Activated naive CD4-positive, alpha-beta T cell treated with anti-CD3 and anti-CD28 coated beads, Interleukin-2, amount 50 U/mL, for 24 hours (primary cell): Measurements from ENCODE around the gene GPR15LG.
A peak's percentile ranks its signal among the peaks of the same experiment; 100 is the strongest.

ENCODE experiments used
- H3K27ac Mint-ChIP-seq: one replicate; pipeline ENCODE4 v1.8.0; 2021; ENCODE audit warnings: mild to moderate bottlenecking, mixed read lengths
- H3K27me3 Mint-ChIP-seq: one replicate; pipeline ENCODE4 v1.8.0; 2021; ENCODE audit warnings: mixed read lengths
- H3K36me3 Mint-ChIP-seq: one replicate; pipeline ENCODE4 v1.8.0; 2021; ENCODE audit warnings: mixed read lengths
- H3K4me1 Mint-ChIP-seq: one replicate; pipeline ENCODE4 v1.8.0; 2021; ENCODE audit warnings: mixed read lengths
- H3K4me3 Mint-ChIP-seq: one replicate; pipeline ENCODE4 v1.8.0; 2021; ENCODE audit warnings: mild to moderate bottlenecking, mixed read lengths
- H3K9me3 Mint-ChIP-seq: one replicate; pipeline ENCODE4 v1.8.0; 2021; ENCODE audit warnings: mixed read lengths

The GPR15LG gene

DNA sequence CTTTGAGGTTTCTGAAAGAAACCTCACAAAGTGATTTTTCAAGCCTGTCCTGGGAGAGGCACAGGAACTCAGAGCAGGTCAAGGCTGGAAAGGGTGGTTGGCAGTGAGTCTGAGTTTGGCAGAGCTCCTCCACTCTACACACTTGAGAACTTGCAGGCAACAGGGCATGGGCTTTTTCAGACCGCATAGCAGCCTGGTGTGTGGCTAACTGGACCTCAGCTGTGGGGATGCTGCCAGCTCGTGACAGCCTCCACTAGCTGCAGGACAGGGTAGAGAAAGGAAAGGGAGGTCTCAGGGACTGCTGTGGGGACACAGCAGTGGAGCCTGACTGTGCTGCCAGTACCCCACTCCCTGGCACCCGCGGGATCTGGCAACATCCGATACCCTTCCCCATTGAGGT lies 23.3 kb downstream of the GPR15LG start:
- no peaks in the 10 kb centered on the region for H3K36me3 Mint-ChIP-seq

DNA sequence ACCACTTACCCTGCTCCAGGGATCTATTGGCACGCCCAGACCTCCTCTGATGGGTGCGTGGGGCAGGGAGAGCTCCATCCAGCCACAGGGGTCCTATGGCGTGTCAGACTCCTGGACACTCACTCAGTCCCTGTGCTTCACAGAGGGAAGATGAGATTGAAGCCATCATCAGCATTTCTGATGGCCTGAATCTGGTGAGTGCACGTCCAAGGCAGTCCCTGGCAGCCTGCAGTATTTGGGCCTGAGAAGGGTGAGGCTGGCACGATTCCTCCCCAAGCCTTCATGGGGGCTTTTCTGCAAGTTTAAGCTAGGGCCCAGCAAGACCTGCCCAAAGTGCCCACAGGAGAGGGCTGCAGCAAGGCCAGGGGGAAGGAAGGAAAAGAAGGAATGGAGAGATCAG lies 24.0 kb downstream of the GPR15LG start:
- Mint-ChIP-seq H3K9me3 (no peaks in the 10 kb centered on the region), H3K27me3 (peaks cover 17% of the 10 kb centered on the region), H3K4me3 (no peak overlapping the region), H3K27ac (no peak overlapping the region), H3K36me3 (no peaks in the 10 kb centered on the region), H3K4me1 (peaks cover 7% of the 10 kb centered on the region)

More for the DNA sequence above, 23.3 kb downstream of the GPR15LG start:
- Mint-ChIP-seq H3K27me3 (peaks cover 20% of the 10 kb centered on the region), H3K4me3 (no peak overlapping the region), H3K9me3 (no peaks in the 10 kb centered on the region), H3K27ac (no peak overlapping the region), H3K4me1 (peaks cover 7% of the 10 kb centered on the region)

DNA sequence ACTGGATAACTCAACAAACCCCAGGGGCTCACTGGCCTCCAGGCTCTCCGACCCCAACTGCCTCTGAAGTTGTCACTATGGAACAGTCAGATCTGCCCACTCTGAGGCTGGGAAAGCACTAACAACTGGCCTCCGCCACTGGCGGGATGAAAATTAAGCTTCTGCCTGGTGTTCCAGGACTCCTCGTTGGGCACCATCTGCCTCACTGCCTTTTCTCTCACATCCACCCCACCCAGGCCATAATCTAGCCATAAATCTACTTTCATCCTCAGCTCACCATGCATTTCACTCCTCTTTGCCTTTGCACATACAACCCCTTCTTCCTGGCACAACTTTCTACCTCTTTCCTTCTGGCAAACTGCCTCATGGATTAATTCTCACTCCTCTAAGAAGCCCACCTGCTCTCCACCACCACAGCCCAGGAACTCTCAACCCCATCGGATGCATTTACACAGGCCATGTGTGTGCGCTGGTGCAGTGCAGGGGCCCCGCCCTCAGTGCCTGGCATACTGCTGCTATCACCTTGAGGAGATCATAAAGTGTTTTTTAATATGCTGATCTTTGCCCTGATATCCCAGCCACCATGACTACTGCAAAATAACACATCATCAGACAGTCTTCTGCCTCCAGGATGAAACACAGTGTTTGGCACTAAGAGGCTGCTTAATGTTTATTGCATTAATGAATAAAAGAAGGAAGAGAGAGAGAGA lies 24.8 kb downstream of the GPR15LG start:
- H3K27me3 Mint-ChIP-seq, result peaks cover 17% of the 10 kb centered on the region
- peaks cover 7% of the 10 kb centered on the region for H3K4me1 Mint-ChIP-seq
- H3K9me3 Mint-ChIP-seq, result no peaks in the 10 kb centered on the region
- no peak overlapping the region for H3K4me3 Mint-ChIP-seq
- no peak overlapping the region for H3K27ac Mint-ChIP-seq
- H3K36me3 Mint-ChIP-seq, result no peaks in the 10 kb centered on the region

DNA sequence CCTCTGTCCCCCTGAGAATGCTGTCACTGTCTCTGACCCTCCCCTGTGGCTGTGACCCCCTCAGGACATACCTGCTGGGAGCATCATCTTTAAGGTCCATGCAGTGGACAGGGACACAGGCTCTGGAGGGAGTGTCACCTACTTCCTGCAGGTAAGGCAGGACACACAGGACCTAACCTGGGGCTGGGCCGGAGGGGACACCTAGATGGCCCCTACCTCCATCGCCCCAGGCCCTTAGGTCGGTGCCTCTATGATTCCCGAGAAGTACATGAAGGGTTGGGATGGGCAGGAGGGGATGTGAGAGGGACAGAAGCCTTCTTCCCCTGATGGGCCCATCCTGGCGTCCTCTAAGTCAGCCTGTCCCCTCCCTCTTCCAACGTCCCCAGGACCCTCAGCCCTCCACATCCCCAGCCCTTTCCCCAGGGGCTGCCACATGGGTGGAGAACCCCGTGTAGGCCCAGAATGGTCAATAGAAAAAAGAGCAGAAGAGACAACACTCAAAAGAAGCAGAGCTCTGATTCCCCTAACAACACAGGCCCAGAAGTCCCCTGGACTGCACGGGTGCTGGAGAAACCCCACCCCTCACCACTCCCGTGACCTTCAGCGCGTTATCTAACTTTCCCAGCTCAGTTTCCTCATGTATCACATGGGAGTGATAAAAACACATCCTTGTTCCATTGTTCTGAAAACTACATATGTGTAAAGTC lies 27.1 kb downstream of the GPR15LG start:
- Mint-ChIP-seq H3K4me3 (no peak overlapping the region), H3K4me1 (peaks cover under 1% of the 10 kb centered on the region), H3K9me3 (no peaks in the 10 kb centered on the region), H3K27ac (no peak overlapping the region), H3K27me3 (peaks cover 13% of the 10 kb centered on the region), H3K36me3 (no peaks in the 10 kb centered on the region)

DNA sequence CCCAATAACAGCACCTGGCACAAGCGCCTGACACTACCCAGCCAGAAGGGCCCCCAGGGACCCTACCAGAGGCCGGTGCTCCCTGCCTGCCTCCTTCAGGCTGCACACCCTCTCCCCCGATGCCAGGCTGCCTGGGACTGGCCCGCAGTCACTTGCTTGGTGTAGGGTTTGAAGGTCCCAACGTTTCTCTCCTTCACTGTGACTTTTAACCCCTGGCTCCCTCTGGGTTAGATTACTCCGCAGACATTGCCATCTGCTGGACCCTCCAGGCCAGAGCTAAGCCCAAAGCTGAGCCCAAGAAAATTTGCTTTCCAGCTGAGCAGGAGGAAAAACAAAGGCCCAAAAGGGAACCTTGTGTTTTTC lies 27.6 kb downstream of the GPR15LG start:
- Mint-ChIP-seq H3K27ac (no peak overlapping the region), H3K36me3 (no peaks in the 10 kb centered on the region), H3K9me3 (no peaks in the 10 kb centered on the region), H3K27me3 (peaks cover 9% of the 10 kb centered on the region), H3K4me1 (no peaks in the 10 kb centered on the region), H3K4me3 (no peak overlapping the region)

DNA sequence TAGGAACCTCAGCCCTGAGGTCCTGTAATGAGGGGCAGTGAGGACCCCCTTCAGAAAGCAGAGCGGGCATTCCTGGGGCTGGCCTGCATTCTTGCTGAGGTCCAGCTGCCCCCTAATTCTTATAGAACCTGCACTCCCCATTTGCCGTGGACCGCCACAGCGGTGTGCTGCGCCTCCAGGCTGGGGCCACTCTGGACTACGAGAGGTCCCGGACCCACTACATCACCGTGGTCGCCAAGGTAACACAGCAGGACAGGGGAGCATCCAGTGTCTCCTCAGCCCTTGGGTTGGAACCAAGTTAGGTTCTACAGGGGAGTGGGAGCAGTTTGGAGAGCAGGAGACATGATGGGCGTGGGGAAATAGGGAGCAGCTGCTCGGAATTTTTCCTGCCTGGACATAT lies 28.1 kb downstream of the GPR15LG start:
- H3K27me3 Mint-ChIP-seq, result peaks cover 5% of the 10 kb centered on the region
- H3K4me1 Mint-ChIP-seq, result no peaks in the 10 kb centered on the region
- no peaks in the 10 kb centered on the region for H3K36me3 Mint-ChIP-seq
- no peaks in the 10 kb centered on the region for H3K9me3 Mint-ChIP-seq
- H3K4me3 Mint-ChIP-seq, result no peak overlapping the region
- no peak overlapping the region for H3K27ac Mint-ChIP-seq

DNA sequence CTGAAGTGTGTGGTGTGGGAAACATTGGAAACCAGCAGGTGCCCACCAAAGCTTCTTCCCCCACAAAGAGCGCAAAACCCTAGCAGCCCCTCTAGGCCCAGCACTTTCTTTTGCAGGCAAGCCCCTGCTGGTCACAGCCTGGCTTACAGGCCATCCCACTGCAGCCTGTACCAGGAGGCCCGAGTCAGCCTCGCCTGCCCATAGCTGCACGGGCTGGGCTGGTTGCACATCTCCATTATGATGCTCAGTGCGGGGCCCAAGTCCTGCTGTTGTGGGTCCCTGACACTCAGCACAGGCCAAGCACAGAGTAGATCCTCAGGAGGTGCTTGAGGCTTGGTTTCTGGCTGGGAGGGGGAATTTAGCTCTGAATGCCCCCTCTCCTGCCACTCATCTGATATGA lies 28.7 kb downstream of the GPR15LG start:
- Mint-ChIP-seq H3K9me3 (no peaks in the 10 kb centered on the region), H3K27me3 (peaks cover 5% of the 10 kb centered on the region), H3K4me1 (no peaks in the 10 kb centered on the region), H3K4me3 (no peak overlapping the region), H3K36me3 (no peaks in the 10 kb centered on the region), H3K27ac (no peak overlapping the region)

DNA sequence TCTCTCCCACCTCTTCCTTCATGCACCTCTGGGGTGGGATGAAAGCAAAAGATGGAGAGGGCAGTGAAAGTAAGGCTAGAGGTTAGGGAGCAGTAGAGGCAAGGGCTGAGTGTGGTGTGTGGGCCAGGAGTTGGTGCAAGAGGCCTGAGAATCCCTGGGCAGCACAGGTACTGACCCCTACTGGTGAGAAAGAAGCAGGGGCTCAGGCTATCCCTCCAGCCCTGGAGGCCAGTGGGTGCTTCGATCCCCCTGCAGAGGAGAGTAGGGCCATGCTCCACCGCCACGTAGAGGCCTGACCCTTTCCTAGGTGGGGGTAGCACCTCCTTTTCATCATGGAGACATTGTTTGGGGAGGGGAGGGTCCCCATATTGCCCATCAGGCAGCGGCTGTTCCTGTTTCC lies 30.5 kb downstream of the GPR15LG start:
- Mint-ChIP-seq H3K9me3 (no peaks in the 10 kb centered on the region), H3K27ac (no peak overlapping the region), H3K4me3 (no peak overlapping the region), H3K4me1 (no peaks in the 10 kb centered on the region), H3K36me3 (no peaks in the 10 kb centered on the region), H3K27me3 (no peaks in the 10 kb centered on the region)

DNA sequence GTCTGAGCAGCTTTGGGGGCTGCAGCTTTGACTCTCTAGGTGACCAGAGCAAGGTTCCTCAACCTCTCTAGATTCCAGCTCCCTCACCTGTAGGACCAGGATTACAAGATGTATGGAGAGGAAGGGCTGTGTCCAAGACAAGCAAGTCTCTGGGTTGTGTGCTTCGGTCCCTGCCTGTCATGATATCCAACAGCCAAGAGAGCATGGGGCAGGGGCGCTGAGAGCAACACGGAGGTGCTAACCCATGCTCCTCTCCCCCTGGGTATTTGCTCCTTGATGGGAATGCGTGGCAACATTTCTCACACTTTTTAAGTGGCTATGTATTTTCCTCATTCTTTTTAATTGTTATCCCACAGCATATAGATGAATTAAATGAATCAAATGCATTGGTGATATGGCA lies 31.0 kb downstream of the GPR15LG start:
- H3K4me1 Mint-ChIP-seq, result no peaks in the 10 kb centered on the region
- no peaks in the 10 kb centered on the region for H3K27me3 Mint-ChIP-seq
- no peak overlapping the region for H3K4me3 Mint-ChIP-seq
- no peak overlapping the region for H3K27ac Mint-ChIP-seq
- no peaks in the 10 kb centered on the region for H3K36me3 Mint-ChIP-seq
- H3K9me3 Mint-ChIP-seq, result no peaks in the 10 kb centered on the region

DNA sequence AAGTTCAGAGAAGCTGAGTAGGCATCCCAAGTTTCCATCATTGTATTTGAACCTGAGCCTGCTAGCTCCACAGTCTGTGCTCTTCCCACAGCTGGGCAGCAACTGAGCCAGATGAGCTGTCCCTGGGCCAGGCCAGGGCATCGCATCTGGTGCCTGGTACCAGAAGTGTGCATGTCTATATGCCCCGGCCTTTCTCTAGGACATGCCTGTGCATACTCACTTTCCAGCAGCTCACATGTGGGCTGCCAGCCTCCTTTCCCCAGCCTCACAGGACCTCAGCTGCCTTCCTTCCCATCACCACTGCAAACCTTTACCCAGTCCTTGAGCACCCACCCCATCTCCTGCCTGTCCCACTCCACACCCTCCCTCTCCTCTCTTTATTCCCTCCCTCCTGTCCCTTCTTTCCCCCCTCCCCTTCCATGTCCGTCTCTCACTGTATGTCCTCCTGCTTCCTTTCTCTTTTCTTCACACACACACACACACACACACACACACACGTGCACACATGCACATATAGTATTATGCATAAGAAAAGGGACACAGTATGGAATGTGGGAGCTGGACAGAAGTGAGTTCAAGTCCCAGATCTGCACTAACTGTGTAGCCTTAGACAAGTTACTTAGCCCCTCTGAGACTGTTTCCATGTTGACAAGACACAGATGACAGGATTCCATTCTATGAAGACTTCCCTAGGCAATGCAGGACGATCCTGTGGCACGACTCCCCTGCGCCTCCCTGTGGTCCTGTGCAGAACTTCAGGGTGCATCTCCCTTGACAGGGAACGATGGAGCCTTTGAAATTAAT lies 31.6 kb downstream of the GPR15LG start:
- no peaks in the 10 kb centered on the region for H3K9me3 Mint-ChIP-seq
- H3K36me3 Mint-ChIP-seq, result no peaks in the 10 kb centered on the region
- H3K4me1 Mint-ChIP-seq, result no peaks in the 10 kb centered on the region
- no peak overlapping the region for H3K4me3 Mint-ChIP-seq
- no peaks in the 10 kb centered on the region for H3K27me3 Mint-ChIP-seq
- H3K27ac Mint-ChIP-seq, result no peak overlapping the region

DNA sequence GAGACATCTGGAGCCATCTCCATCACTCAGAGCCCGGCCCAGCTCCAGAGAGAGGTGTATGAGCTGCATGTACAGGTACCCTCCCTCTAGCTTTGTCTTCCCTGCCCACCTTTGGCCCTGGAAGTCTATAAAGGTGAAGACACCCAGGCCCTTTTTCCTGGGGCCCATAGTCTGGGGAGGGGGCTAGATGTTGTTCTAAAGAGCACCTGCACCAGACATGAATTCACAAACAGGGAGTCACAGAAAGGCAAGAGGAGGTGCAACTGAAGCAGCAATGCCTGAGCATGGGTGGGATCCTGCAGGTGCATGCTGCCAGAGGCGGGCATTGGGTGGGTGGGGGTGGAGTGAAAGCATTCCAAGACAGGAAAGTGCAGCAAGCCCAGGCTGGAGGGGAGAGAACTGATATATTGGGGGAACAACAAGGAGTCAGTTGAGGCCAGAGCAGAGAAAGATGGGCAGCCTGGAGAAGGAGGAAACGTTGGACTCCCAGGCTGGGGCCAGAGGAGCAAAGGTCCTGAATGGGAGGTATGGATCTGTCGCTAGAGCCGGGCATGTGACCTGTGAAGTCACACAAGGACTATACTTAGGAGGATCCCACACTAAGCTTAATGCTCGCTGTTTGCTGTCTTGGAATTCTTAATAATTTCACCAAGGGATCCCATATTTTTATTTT lies 32.4 kb downstream of the GPR15LG start:
- Mint-ChIP-seq H3K27ac (no peak overlapping the region), H3K4me3 (no peak overlapping the region), H3K4me1 (no peaks in the 10 kb centered on the region), H3K9me3 (no peaks in the 10 kb centered on the region), H3K36me3 (no peaks in the 10 kb centered on the region), H3K27me3 (peaks cover 1% of the 10 kb centered on the region)

DNA sequence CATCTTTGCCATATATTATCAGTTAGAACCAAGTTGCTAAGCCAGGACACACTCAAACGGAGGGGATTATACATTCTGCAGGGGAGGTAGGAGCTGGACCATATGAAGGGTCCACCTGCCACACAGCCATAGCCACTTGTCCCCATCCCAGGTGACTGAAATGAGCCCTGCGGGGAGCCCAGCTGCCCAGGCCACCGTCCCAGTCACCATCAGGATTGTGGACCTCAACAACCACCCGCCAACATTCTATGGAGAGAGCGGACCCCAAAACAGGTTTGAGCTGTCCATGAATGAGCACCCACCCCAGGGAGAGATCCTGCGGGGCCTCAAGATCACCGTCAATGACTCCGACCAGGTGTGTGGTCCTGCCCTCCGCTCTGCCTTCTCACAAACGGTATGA lies 34.4 kb downstream of the GPR15LG start:
- Mint-ChIP-seq H3K27me3 (peaks cover 1% of the 10 kb centered on the region), H3K27ac (no peak overlapping the region), H3K9me3 (no peaks in the 10 kb centered on the region), H3K36me3 (no peaks in the 10 kb centered on the region), H3K4me1 (no peaks in the 10 kb centered on the region), H3K4me3 (no peak overlapping the region)

DNA sequence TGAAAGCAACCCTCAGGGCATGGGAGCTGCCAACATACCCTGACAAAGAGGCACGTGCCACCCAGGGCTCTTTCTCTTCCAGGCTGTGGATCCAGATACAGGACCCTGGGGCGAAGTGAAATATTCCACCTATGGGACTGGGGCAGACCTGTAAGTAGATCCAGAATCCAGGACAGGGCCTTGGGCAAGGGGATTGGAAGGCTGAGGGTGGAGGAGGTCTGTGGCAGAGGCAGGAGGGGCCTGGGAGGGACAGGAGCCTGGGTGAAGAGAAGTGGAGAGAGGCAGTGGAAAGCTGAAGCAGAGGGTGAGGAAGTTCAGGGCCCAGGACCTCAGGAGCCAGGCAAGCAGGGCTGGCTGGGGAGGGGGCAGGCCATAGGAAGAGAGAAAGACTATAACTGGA lies 38.0 kb downstream of the GPR15LG start:
- Mint-ChIP-seq H3K27ac (peak overlapping the region; percentile 76), H3K36me3 (no peaks in the 10 kb centered on the region), H3K4me3 (no peak overlapping the region), H3K4me1 (no peaks in the 10 kb centered on the region), H3K27me3 (peaks cover 1% of the 10 kb centered on the region), H3K9me3 (no peaks in the 10 kb centered on the region)

DNA sequence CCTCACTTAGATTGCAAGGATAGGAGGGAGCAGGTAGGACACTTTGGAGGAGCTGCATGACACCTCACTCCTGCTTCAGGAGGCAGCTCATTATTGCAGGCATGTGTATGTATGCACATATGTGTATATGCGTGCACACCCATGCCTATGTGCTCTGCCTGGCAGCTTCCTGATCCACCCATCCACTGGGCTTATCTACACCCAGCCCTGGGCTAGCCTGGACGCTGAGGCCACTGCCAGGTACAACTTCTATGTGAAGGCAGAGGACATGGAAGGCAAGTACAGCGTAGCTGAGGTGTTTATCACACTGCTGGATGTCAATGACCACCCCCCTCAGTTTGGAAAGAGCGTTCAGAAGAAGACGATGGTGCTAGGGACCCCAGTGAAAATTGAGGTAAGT lies 38.4 kb downstream of the GPR15LG start:
- H3K27me3 Mint-ChIP-seq, result peaks cover 1% of the 10 kb centered on the region
- H3K4me1 Mint-ChIP-seq, result no peaks in the 10 kb centered on the region
- no peaks in the 10 kb centered on the region for H3K36me3 Mint-ChIP-seq
- no peak overlapping the region for H3K4me3 Mint-ChIP-seq
- H3K9me3 Mint-ChIP-seq, result no peaks in the 10 kb centered on the region
- no peak overlapping the region for H3K27ac Mint-ChIP-seq

DNA sequence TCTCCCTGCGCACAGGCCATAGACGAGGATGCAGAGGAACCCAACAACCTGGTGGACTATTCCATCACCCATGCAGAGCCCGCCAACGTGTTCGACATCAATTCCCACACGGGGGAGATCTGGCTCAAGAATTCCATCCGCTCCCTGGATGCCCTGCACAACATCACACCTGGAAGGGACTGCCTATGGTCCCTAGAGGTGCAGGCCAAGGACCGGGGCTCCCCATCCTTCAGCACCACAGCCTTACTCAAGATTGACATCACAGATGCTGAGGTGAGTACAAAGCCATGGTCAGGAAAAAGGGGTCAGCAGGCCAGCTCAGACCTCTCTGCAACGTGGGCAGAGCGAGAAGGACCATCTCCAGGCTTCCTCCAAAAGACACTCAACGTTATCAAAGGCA lies 39.5 kb downstream of the GPR15LG start:
- H3K36me3 Mint-ChIP-seq, result no peaks in the 10 kb centered on the region
- no peak overlapping the region for H3K4me3 Mint-ChIP-seq
- H3K27ac Mint-ChIP-seq, result no peak overlapping the region
- no peaks in the 10 kb centered on the region for H3K4me1 Mint-ChIP-seq
- H3K9me3 Mint-ChIP-seq, result no peaks in the 10 kb centered on the region
- H3K27me3 Mint-ChIP-seq, result peaks cover 1% of the 10 kb centered on the region
